Erythroblast (primary cell): ENCODE data around the gene OR13F1.

Experiments used
- GATA1 ChIP-seq: IDR thresholded peaks from 2 replicates; pipeline ENCODE4 v1.6.1; 2011; ENCODE audit warnings: low read depth, mild to moderate bottlenecking, control low read depth, low read length, moderate library complexity
- POLR2A ChIP-seq: IDR thresholded peaks from 2 replicates; pipeline ENCODE4 v1.6.1; 2011; ENCODE audit warnings: mild to moderate bottlenecking, low read length

GRCh38 chr9:104539275-104539674 is 35.2 kb downstream of the OR13F1 start:
- TF ChIP-seq POLR2A, result no peak
- TF ChIP-seq GATA1, result no peak
